GM12878 (cell line): Measurements from ENCODE around the gene TMEM18. TPM values are rescaled to one million over a fixed set of nuclear protein-coding genes. Genes with fewer than 3 reads are reported as not detected.

Experiments
- ATF2 ChIP-seq: IDR thresholded peaks from 2 replicates; pipeline ENCODE4 v1.6.1; 2012; ENCODE audit warnings: low read length, inconsistent platforms
- CBX3 ChIP-seq: fragments of 200-600 bp; sonication (generic); IDR thresholded peaks from 2 replicates; pipeline ENCODE4 v1.6.1; 2016; ENCODE audit warnings: low read depth, borderline replicate concordance
- IKZF1 ChIP-seq: fragments of 450-650 bp; conservative IDR thresholded peaks from 2 replicates; pipeline ENCODE4 v1.6.1; 2017; ENCODE audit warnings: antibody characterized with exemption, mild to moderate bottlenecking
- RUNX3 ChIP-seq: IDR thresholded peaks from 2 replicates; pipeline ENCODE4 v1.6.1; 2012; ENCODE audit warnings: low read length, inconsistent platforms
- polyA plus RNA-seq, 11 experiments: library from polyadenylated mRNA; depleted of rRNA in 4 of 11; unstranded in 6 of 11; stranded (reverse) in 5 of 11; fragments of >200 nt; fragmentation: Nextera tagmentation in 4 of 11; fragmentation: Illumina TruSeq in 1 of 11; extraction: Ambion mirVana in 4 of 11; extraction: Trizol in 1 of 11; gene quantifications; 1 replicate in 1 of 11; 2 replicates in 10 of 11; pipeline versions ENCODE4 v1.2.1 to v1.2.3, GENCODE V29; 2011 to 2016; ENCODE audit warnings: inconsistent platforms in 2 of 11, missing spikeins in 2 of 11, low read depth in 1 of 11
- total RNA-seq, 4 experiments: library from RNA; depleted of rRNA in 3 of 4; stranded (reverse); fragments of >200 nt in 3 of 4; fragmentation: Illumina TruSeq in 1 of 4; extraction: Trizol in 1 of 4; gene quantifications; 2 replicates each; pipeline versions ENCODE4 v1.2.1 to v1.2.3, GENCODE V29; 2013 to 2021
- TF ChIP-seq, protein P1 (sequence below): fragments of 450-650 bp; formaldehyde crosslinking; IDR thresholded peaks from 2 replicates; pipeline ENCODE4 v1.5.0; 2022; ENCODE audit warnings: mild to moderate bottlenecking, missing genetic modification characterization
- TF ChIP-seq, protein P2 (sequence below): fragments of 450-650 bp; IDR thresholded peaks from 2 replicates; pipeline ENCODE4 v1.6.1; 2016; ENCODE audit warnings: mild to moderate bottlenecking
- TF ChIP-seq, protein P3 (sequence below): fragments of 450-650 bp; IDR thresholded peaks from 2 replicates; pipeline ENCODE4 v1.6.1; 2014; ENCODE audit warnings: mild to moderate bottlenecking

TMEM18 gene
- total and polyA plus RNA-seq, 10 of the 15 experiments (the other 5 are each of a cell fraction or from before 2014, with no cell fraction given): 11.2 to 56.3 (median 26.0) TPM

- TF ChIP-seq, protein P1, sequence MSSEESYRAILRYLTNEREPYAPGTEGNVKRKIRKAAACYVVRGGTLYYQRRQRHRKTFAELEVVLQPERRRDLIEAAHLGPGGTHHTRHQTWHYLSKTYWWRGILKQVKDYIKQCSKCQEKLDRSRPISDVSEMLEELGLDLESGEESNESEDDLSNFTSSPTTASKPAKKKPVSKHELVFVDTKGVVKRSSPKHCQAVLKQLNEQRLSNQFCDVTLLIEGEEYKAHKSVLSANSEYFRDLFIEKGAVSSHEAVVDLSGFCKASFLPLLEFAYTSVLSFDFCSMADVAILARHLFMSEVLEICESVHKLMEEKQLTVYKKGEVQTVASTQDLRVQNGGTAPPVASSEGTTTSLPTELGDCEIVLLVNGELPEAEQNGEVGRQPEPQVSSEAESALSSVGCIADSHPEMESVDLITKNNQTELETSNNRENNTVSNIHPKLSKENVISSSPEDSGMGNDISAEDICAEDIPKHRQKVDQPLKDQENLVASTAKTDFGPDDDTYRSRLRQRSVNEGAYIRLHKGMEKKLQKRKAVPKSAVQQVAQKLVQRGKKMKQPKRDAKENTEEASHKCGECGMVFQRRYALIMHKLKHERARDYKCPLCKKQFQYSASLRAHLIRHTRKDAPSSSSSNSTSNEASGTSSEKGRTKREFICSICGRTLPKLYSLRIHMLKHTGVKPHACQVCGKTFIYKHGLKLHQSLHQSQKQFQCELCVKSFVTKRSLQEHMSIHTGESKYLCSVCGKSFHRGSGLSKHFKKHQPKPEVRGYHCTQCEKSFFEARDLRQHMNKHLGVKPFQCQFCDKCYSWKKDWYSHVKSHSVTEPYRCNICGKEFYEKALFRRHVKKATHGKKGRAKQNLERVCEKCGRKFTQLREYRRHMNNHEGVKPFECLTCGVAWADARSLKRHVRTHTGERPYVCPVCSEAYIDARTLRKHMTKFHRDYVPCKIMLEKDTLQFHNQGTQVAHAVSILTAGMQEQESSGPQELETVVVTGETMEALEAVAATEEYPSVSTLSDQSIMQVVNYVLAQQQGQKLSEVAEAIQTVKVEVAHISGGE (CRISPR knock-in tag): no peak
- no peak for TF ChIP-seq RUNX3
- TF ChIP-seq, protein P2, sequence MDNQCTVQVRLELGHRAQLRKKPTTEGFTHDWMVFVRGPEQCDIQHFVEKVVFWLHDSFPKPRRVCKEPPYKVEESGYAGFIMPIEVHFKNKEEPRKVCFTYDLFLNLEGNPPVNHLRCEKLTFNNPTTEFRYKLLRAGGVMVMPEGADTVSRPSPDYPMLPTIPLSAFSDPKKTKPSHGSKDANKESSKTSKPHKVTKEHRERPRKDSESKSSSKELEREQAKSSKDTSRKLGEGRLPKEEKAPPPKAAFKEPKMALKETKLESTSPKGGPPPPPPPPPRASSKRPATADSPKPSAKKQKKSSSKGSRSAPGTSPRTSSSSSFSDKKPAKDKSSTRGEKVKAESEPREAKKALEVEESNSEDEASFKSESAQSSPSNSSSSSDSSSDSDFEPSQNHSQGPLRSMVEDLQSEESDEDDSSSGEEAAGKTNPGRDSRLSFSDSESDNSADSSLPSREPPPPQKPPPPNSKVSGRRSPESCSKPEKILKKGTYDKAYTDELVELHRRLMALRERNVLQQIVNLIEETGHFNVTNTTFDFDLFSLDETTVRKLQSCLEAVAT: no peak
- no peak for TF ChIP-seq IKZF1
- TF ChIP-seq, protein P3, sequence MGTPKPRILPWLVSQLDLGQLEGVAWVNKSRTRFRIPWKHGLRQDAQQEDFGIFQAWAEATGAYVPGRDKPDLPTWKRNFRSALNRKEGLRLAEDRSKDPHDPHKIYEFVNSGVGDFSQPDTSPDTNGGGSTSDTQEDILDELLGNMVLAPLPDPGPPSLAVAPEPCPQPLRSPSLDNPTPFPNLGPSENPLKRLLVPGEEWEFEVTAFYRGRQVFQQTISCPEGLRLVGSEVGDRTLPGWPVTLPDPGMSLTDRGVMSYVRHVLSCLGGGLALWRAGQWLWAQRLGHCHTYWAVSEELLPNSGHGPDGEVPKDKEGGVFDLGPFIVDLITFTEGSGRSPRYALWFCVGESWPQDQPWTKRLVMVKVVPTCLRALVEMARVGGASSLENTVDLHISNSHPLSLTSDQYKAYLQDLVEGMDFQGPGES: no peak
- TF ChIP-seq ATF2: no peak
- TF ChIP-seq CBX3: no peak
- TF ChIP-seq, all 136 proteins: peak for 0
Observed at GRCh38 chr2:720842-721241, 43.6 kb upstream of the TMEM18 start (continued).
